ENCODE measurements around the gene SYNM. TPM values are rescaled to one million over a fixed set of nuclear protein-coding genes. Genes with fewer than 3 reads are reported as not detected.

The SYNM gene
- total and polyA plus RNA-seq, 2 donors from 2014 or later, result 4.5 to 23.2 TPM

GRCh38 chr15:99163271-99164062, 58.6 kb downstream of the SYNM start:
- Histone ChIP-seq H3K27ac (ENCODE audit: low read depth in 2 of 2, low read length in 2 of 2) (no peak overlapping the region), H3K4me3 (ENCODE audit: low read length in 3 of 3) (no peak overlapping the region), H3K36me3 (ENCODE audit: control insufficient read depth in 2 of 3, insufficient read depth in 3 of 3, low read length in 3 of 3) (peaks cover 2 to 22% (median 14%) of the 10 kb centered on the region in 3 donors), H3K27me3 (ENCODE audit: control insufficient read depth, insufficient read depth, low read length) (no peaks in the 10 kb centered on the region), H3K9me3 (ENCODE audit: control insufficient read depth in 2 of 3, insufficient read depth in 1 of 3, low read length in 3 of 3) (no peaks in the 10 kb centered on the region), H3K4me1 (ENCODE audit: control insufficient read depth in 2 of 3, insufficient read depth in 2 of 3, low read depth in 1 of 3, low read length in 3 of 3) (no peaks in the 10 kb centered on the region), H3K9ac (ENCODE audit: low read length in 3 of 3) (no peak overlapping the region)
- FAIRE-seq (no peak), DNase-seq (no peak)
- TF ChIP-seq CTCF (IDR thresholded peaks at IDR 0.05; ENCODE audit: borderline replicate concordance, extremely low read depth, insufficient read depth), result no peak
- intact Hi-C loops (cut with DNase I), result no loop called here

GRCh38 chr15:99164119-99164518, 59.2 kb downstream of the SYNM start:
- intact Hi-C loops (cut with DNase I), result no loop called here
- Histone ChIP-seq H3K9me3 (ENCODE audit: control insufficient read depth in 2 of 3, insufficient read depth in 1 of 3, low read length in 3 of 3) (no peaks in the 10 kb centered on the region), H3K27me3 (ENCODE audit: control insufficient read depth, insufficient read depth, low read length) (no peaks in the 10 kb centered on the region), H3K36me3 (ENCODE audit: control insufficient read depth in 2 of 3, insufficient read depth in 3 of 3, low read length in 3 of 3) (peaks cover 2 to 16% (median 14%) of the 10 kb centered on the region in 3 donors), H3K9ac (ENCODE audit: low read length in 3 of 3) (no peak overlapping the region), H3K27ac (ENCODE audit: low read depth in 2 of 2, low read length in 2 of 2) (no peak overlapping the region), H3K4me3 (ENCODE audit: low read length in 3 of 3) (no peak overlapping the region), H3K4me1 (ENCODE audit: control insufficient read depth in 2 of 3, insufficient read depth in 2 of 3, low read depth in 1 of 3, low read length in 3 of 3) (no peaks in the 10 kb centered on the region)
- TF ChIP-seq CTCF (IDR thresholded peaks at IDR 0.05; ENCODE audit: borderline replicate concordance, extremely low read depth, insufficient read depth), result no peak
- DNase-seq, result no peak
- FAIRE-seq, result no peak

GRCh38 chr15:99165020-99165790, 60.3 kb downstream of the SYNM start:
- no peak overlapping the region for H3K4me3 ChIP-seq (ENCODE audit: low read length in 3 of 3)
- H3K4me1 ChIP-seq (ENCODE audit: control insufficient read depth in 2 of 3, insufficient read depth in 2 of 3, low read depth in 1 of 3, low read length in 3 of 3), result no peaks in the 10 kb centered on the region
- peaks cover 2 to 14% (median 10%) of the 10 kb centered on the region in 3 donors for H3K36me3 ChIP-seq (ENCODE audit: control insufficient read depth in 2 of 3, insufficient read depth in 3 of 3, low read length in 3 of 3)
- H3K27ac ChIP-seq (ENCODE audit: low read depth in 2 of 2, low read length in 2 of 2), result no peak overlapping the region
- no peak for TF ChIP-seq CTCF (IDR thresholded peaks at IDR 0.05; ENCODE audit: borderline replicate concordance, extremely low read depth, insufficient read depth)
- H3K9ac ChIP-seq (ENCODE audit: low read length in 3 of 3), result no peak overlapping the region
- no peaks in the 10 kb centered on the region for H3K9me3 ChIP-seq (ENCODE audit: control insufficient read depth in 2 of 3, insufficient read depth in 1 of 3, low read length in 3 of 3)
- FAIRE-seq, result no peak
- DNase-seq, result no peak
- intact Hi-C loops (cut with DNase I), result no loop called here
- H3K27me3 ChIP-seq (ENCODE audit: control insufficient read depth, insufficient read depth, low read length), result no peaks in the 10 kb centered on the region

All from kidney (tissue), 14 donors.